Daoy (cell line): ENCODE results near the gene ETV1. TPM values are rescaled to one million over a fixed set of nuclear protein-coding genes. Genes with fewer than 3 reads are reported as not detected.

ENCODE experiments used
- DNase-seq: peaks from one replicate; pipeline ENCODE4 v3.0.0-alpha.2; 2015; ENCODE audit warnings: low read depth
- total RNA-seq: library from RNA; depleted of rRNA; stranded (reverse); fragments of >200 nt; shearing (Covaris generic); gene quantifications from 2 replicates; pipeline ENCODE4 v1.2.3, GENCODE V29; 2014; rRNA removed

Gene ETV1
- 4.3 and 13.0 TPM in 2 replicates for total RNA-seq

- peak; percentile 71 for DNase-seq
Measured at GRCh38 chr7:13989126-13989948, at the start of gene ETV1. ETV1 (minus strand) TSS chr7:13989666; CDS start chr7:13989052, 614 bp downstream.

DNA sequence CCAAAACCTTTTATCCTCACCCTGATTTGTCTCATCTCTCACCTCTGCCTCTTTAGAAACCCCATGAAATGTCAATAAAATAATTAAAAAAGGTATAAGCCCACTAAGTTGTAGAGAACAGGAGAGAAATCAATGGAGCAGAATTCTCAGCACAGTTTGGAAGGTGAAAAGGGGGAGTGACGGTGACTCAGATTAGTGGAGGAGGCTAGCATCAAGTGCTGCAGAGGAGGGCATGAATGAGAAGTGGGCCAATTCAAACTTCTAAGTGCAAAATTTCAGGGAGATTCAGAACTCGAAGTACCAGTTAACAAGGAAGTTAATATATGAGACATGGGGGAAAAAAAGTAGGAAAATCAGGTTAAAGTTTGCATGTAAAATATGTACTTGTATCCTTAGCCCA is 34.9 kb upstream of the ETV1 start:
- DNase-seq, result no peak

GRCh38 chr7:14023838-14024237 is 34.4 kb upstream of the ETV1 start:
- no peak for DNase-seq

DNA sequence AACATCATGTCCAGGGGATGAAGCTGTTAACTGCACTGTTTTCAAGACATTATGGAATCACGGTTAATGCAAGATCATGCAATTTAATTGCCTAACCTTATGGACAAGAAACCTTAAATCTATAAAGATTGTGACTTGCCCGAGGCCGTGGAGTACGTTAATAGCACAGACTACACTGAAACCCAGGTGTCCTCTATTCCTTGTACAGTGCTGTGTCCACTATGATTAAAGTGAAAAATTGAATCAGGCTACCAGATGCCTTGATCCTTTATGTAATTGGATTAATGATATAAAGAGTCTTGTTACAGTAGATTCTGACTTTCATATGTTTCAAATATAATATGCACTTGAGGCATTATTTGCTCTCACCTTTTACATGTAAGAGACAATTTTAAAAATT is 33.9 kb upstream of the ETV1 start:
- no peak for DNase-seq

- DNase-seq, result peak; percentile 52
Measured at GRCh38 chr7:14021069-14021468, 31.6 kb upstream of the ETV1 start.

- no peak for DNase-seq
Measured at GRCh38 chr7:14020339-14020900, 31.0 kb upstream of the ETV1 start.

DNA sequence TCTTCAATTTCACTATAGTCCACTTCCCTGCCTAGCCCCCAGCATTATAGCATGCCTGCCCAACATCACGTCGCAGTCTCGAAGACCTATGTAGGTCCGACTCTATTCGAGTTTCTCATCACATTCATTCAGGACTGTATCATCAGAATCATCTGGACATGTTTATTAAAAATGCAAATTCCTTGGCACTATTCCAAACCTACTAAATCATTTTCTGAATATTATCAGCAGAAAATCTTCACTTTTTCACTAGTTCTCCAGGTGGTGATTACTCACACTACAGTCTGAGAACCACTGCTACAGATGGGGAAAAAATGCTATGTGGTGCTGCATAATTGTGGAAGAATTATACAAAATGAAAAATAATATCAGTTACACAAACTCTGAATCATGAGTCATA is 29.3 kb upstream of the ETV1 start:
- DNase-seq, result no peak

DNA sequence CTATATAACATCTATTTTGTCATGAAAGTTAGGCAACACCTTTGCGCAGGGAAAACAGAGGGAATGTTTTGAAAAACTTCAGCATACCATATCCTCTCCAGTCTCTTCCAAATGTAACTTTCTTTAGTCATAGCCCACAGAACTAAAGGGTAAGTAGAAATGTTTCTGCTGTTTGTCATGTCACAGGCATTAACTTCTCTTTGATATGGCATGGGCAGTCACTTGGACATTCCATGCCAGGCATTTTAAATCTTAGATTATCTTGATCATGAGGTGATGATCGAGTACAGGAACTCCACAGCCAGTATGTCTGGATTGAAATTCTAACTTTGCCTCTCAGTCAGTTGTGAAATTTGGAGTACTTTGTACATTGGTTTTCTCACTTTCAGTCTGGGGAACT is 27.5 kb upstream of the ETV1 start:
- no peak for DNase-seq

DNA sequence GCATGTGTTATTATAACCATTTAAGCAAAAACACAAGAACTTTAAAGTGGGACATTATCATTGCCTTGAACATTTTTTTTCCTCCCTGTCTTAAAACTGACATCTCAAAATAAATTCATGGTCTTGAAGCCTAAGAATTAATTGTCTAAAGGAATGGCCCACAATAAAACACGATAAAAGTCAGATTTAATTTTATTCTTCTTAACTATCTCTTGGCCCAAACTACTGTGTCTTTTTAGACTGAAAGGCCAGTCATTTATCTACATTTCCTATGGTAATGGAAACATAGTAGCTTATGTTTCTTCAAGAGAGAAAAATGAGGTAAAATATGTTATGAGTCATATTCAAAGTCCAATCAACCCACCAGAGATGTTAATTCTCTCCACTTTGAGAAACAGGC is 24.4 kb upstream of the ETV1 start:
- DNase-seq, result no peak

GRCh38 chr7:14009453-14010418 is 20.3 kb upstream of the ETV1 start:
- DNase-seq, result peak; percentile 19

GRCh38 chr7:14001139-14001538 is 11.7 kb upstream of the ETV1 start:
- no peak for DNase-seq

GRCh38 chr7:14000247-14000646 is 10.8 kb upstream of the ETV1 start:
- DNase-seq, result no peak

DNA sequence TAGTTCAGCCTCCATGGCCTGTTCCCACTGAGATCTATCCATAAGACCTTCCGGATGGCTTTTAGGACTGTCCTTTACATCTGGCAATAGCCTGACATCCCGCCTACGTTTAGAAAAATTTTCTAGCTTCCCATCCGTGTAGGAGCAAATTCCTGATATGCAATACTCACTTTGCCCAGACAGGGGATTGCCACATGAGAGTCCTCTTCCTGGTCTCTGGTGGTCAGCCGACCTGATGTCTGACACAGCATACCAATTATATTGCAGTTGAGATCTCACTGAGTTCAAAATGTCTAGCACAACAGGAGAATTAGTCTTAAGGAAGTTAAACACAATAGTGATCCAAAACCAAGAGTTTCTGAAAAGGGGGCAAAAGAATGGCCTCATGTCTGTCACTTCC is 9.4 kb upstream of the ETV1 start:
- no peak for DNase-seq

- no peak for DNase-seq
Measured at GRCh38 chr7:13992596-13992964, 3.1 kb upstream of the ETV1 start.

DNA sequence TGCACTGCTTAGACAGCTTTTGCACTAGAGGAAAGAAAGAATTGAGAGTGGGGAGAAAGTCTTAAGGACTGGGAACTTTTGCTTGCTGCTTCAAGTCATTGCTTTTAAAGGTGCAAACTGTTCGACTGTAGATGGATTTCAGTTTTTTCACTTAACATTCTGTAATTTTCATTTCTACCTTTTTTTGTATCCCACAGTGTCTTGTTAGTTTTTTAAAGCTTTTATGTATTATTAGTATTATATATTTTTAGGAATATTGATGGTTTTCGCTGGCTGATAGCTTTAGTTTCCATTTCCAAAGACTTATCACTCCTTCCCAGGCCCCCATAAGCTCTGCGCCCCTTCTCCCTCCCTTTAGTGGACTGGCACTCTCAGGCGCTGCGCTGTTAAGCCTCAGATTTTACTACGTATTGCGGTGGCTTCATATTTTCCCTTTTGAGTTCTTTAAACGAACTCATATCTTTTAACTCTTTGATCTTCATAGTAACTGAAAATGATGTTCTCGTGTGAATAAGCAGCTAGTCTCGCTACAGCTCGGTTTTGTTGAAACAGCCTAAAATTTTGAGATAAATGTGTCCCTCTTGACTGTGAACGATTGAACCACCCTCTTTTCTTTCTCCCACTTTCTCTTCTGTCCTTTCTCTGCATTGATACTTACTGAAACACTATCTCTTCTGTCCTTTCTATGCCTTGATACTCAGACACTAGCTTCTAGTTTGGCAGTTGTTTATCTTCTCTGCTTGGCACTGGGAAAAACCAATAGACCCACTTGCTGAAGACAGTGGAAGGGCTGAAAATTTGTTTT is 2.5 kb upstream of the ETV1 start:
- peak; percentile 29 for DNase-seq

DNA sequence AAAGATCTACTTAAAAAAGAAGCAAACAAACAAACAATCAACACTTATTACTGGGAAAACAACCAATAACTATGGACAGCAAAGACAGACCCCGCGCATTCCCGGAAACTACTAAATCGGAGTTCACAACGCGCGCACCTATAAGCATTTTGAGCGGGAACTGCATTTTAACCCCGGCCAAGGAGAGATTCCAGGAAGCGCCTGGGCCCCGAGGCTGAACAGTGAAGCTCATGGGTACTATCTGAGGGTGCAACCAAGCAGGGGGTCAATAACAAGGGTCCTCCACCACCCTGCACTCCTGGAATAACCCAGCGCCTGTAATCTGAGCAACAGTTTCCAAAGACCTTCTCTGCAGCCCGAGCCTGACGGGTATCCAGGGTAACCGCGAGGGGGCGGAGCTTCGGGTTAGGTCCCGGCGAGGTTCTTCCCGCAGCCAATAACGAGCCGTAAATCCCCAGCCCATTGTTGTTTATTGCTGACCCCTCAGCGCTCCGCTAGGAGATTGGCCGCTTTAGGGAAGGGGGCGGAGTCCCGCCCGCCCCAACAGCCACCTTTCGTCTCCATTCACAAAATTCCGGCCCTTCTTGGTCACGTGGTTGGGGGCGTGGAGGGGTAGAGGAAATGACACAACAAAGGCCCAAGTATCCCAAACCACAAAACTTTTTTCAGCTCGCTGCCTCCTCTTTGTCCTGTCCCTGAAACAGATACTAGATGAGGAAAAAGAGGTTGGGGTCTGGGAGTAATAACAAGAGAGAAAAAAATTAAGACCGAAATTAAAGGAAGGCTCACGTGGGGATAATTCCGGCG is 1.7 kb upstream of the ETV1 start:
- peak; percentile 99 for DNase-seq

- peak; percentile 75 for DNase-seq
Measured at GRCh38 chr7:13990319-13990983, 985 bp upstream of the ETV1 start.

DNA sequence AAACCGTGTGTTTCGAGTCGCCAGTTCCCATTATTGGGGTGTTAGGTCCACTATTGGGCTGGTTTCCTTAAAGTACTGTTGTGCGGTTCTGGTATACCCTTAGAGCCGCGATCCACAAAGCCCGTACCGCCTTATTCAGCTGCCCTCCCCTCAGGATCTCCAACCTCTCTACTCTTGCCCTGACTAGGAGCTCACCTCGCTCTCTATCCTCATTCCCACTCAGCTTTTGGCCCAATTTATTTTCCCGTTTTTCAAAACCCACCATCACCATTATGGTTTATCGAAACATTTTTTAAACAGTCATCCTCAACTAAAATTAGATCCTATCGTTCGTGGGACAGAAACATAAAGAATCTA is 461 bp upstream of the ETV1 start:
- no peak for DNase-seq

GRCh38 chr7:13988731-13989125 is 738 bp downstream of the ETV1 start:
- DNase-seq, result peak; percentile 17

GRCh38 chr7:13988065-13988464 is 1.4 kb downstream of the ETV1 start:
- peak; percentile 30 for DNase-seq
